ENCODE results near the gene CAMK1D.

Gene CAMK1D

DNA sequence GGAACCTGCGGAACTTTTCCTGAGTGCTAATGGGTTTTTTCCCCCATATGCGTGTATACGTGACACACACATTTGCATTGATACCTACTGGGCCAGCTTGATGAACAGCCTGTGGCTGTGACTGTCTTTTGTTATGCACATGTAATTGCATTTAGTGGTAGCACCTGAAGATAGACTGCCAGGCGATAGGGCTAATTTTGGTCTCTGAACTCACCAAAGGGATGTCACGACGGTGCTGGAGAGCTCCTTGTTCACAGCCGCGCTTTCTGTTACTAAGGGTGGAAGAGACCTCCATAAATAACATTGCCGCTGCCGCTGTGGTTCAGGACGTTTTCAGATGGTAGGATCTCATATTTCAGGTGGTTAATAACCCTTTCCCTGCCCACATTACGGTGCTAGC, 133.2 kb downstream of the CAMK1D start:
- no peaks in the 10 kb centered on the region for H3K79me2 ChIP-seq (ENCODE audit: control insufficient read depth, insufficient read depth, low read length)
- no peak overlapping the region for H3K23ac ChIP-seq (ENCODE audit: low read length)
- no peak overlapping the region for H3K4ac ChIP-seq (ENCODE audit: low read depth, low read length)
- no peak overlapping the region for H3K9ac ChIP-seq (ENCODE audit: low read length)
- H3K18ac ChIP-seq (ENCODE audit: low read length) = no peak overlapping the region
- no peak overlapping the region for H3K4me2 ChIP-seq (ENCODE audit: low read length)
- peaks cover 2% of the 10 kb centered on the region for H3K4me1 ChIP-seq (ENCODE audit: control insufficient read depth, low read depth, low read length)
- no peak overlapping the region for H2BK5ac ChIP-seq (ENCODE audit: low read length)
- no peak overlapping the region for H3K27ac ChIP-seq (ENCODE audit: low read depth, low read length)
- no peak overlapping the region for H2BK120ac ChIP-seq (ENCODE audit: low read depth, low read length)
- peak; percentile 82 for DNase-seq
- no peaks in the 10 kb centered on the region for H3K79me1 ChIP-seq (ENCODE audit: low read length)
- H2BK15ac ChIP-seq (replicated peaks; ENCODE audit: low read depth) = no peak overlapping the region
- H4K8ac ChIP-seq (ENCODE audit: low read depth, low read length) = no peak overlapping the region
- no peaks in the 10 kb centered on the region for H3K27me3 ChIP-seq (ENCODE audit: insufficient read depth, low read length, poor library complexity)
- H3K56ac ChIP-seq (ENCODE audit: low read length) = no peak overlapping the region
- no peak overlapping the region for H3K4me3 ChIP-seq (ENCODE audit: low read length)
- H3K36me3 ChIP-seq (ENCODE audit: control insufficient read depth, insufficient read depth, low read length) = no peaks in the 10 kb centered on the region
- no peak overlapping the region for H2AK5ac ChIP-seq (ENCODE audit: low read length)
- no peak overlapping the region for H4K5ac ChIP-seq (ENCODE audit: low read length)
- no CpG with 5 or more reads among the region's 12 CpGs for WGBS (ENCODE audit: extremely low coverage, insufficient coverage, low lambda C conversion rate)

DNA sequence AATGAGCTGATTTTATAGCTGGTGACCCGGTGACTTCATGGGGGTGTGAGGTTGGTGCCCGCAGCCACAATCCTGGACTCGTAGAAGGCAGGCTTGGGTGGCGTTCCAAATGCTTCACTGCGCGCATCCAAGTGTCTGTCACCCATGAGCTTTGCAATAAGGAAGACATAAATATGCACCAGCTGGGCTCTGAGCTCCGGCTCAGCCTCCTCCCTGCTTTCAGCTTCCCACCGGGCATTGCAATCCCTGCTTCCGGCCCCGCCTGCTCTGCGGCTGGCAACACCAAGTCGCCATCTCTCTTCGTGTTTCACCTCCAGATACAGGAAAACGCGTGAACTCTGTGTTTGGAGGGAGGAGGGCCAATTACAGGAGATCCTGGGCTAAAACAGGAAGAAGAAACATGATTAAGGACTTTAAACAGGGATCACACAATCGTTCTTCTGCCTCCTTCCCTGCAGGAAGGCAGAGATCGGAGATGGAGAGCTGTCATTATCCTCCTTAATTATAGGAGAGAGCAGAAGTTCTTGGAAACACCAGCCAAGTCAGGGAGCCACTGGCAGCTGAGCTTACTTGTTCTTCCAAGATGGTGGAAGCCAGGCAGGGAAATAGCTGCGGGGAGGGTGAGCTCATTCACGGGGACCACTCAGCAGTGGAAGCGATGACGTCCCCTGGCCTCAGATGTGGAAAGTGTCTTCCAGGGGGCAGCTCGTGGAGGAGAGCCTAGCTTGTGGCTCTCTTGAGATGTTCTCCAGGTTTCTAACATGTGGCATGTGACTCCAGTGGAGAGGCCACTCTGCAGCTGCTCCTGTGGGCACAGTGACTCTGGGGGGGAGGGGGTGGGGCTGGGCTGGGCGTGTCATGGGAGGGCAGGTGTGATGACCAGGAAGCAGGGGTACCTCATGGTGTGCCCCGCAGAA, 134.9 kb downstream of the CAMK1D start:
- H3K79me2 ChIP-seq (ENCODE audit: control insufficient read depth, insufficient read depth, low read length) = no peaks in the 10 kb centered on the region
- H3K79me1 ChIP-seq (ENCODE audit: low read length) = no peaks in the 10 kb centered on the region
- no peak overlapping the region for H3K23ac ChIP-seq (ENCODE audit: low read length)
- no peaks in the 10 kb centered on the region for H3K36me3 ChIP-seq (ENCODE audit: control insufficient read depth, insufficient read depth, low read length)
- H3K4me1 ChIP-seq (ENCODE audit: control insufficient read depth, low read depth, low read length) = peaks cover 2% of the 10 kb centered on the region
- no peak overlapping the region for H2BK120ac ChIP-seq (ENCODE audit: low read depth, low read length)
- no peak overlapping the region for H3K27ac ChIP-seq (ENCODE audit: low read depth, low read length)
- H4K5ac ChIP-seq (ENCODE audit: low read length) = no peak overlapping the region
- no peak for DNase-seq
- H2BK15ac ChIP-seq (replicated peaks; ENCODE audit: low read depth) = no peak overlapping the region
- no peaks in the 10 kb centered on the region for H3K27me3 ChIP-seq (ENCODE audit: insufficient read depth, low read length, poor library complexity)
- no peak overlapping the region for H3K9ac ChIP-seq (ENCODE audit: low read length)
- no peak overlapping the region for H3K56ac ChIP-seq (ENCODE audit: low read length)
- no CpG with 5 or more reads among the region's 24 CpGs for WGBS (ENCODE audit: extremely low coverage, insufficient coverage, low lambda C conversion rate)
- no peak overlapping the region for H4K8ac ChIP-seq (ENCODE audit: low read depth, low read length)
- H3K4me3 ChIP-seq (ENCODE audit: low read length) = no peak overlapping the region
- H3K4ac ChIP-seq (ENCODE audit: low read depth, low read length) = no peak overlapping the region
- no peak overlapping the region for H2BK5ac ChIP-seq (ENCODE audit: low read length)
- no peak overlapping the region for H3K4me2 ChIP-seq (ENCODE audit: low read length)
- no peak overlapping the region for H3K18ac ChIP-seq (ENCODE audit: low read length)
- H2AK5ac ChIP-seq (ENCODE audit: low read length) = no peak overlapping the region

DNA sequence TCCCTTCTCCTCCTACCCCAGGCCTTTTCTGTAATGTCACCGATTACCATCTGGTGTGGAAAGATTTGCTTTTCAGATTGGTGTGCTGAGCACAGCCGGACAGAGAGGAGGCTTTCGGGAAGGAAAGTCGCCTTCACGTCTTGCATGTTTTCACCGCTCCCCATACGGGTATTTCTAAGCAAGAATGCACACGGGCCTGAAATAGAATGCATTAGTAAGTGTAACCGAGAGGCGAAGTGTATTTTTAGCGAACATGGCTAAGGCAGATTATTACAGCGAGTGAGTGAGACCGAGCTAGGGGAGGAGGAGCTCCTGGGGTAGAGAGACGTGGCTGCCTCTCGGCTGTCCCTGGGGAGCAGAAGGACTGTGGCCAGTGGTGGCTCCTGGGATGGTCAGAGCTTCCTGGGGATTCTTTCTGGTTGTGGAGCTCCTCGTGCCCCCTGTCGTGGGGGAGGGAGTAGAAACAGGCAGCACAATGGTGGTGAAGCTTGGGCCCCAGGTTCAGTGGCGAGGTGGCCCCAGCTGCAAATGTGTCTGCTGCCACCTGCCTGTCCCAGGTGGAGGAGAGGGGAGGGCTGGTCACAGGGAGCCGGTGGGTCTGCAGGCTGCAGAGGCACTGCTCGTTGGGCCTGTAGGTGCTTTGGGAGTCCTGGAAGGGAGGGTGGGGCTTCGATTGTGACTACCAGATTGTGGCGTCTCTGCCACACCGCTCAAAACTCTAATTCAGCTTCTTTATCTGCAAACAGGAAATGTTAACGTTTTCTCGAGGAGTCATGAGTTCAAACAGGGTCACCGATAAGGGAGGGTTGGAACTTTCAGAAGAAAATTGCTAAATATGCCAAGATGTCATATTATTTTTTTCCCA, 135.8 kb downstream of the CAMK1D start:
- no peaks in the 10 kb centered on the region for H3K79me2 ChIP-seq (ENCODE audit: control insufficient read depth, insufficient read depth, low read length)
- no peak overlapping the region for H4K8ac ChIP-seq (ENCODE audit: low read depth, low read length)
- H2BK15ac ChIP-seq (replicated peaks; ENCODE audit: low read depth) = no peak overlapping the region
- no peak overlapping the region for H2BK120ac ChIP-seq (ENCODE audit: low read depth, low read length)
- no peak overlapping the region for H4K5ac ChIP-seq (ENCODE audit: low read length)
- H3K4me3 ChIP-seq (ENCODE audit: low read length) = no peak overlapping the region
- H3K79me1 ChIP-seq (ENCODE audit: low read length) = no peaks in the 10 kb centered on the region
- peaks cover 9% of the 10 kb centered on the region for H3K4me1 ChIP-seq (ENCODE audit: control insufficient read depth, low read depth, low read length)
- no peaks in the 10 kb centered on the region for H3K36me3 ChIP-seq (ENCODE audit: control insufficient read depth, insufficient read depth, low read length)
- H3K4me2 ChIP-seq (ENCODE audit: low read length) = no peak overlapping the region
- no peaks in the 10 kb centered on the region for H3K27me3 ChIP-seq (ENCODE audit: insufficient read depth, low read length, poor library complexity)
- no peak overlapping the region for H3K23ac ChIP-seq (ENCODE audit: low read length)
- DNase-seq = peak; percentile 66
- H2BK5ac ChIP-seq (ENCODE audit: low read length) = no peak overlapping the region
- H3K4ac ChIP-seq (ENCODE audit: low read depth, low read length) = no peak overlapping the region
- H3K27ac ChIP-seq (ENCODE audit: low read depth, low read length) = no peak overlapping the region
- no peak overlapping the region for H3K9ac ChIP-seq (ENCODE audit: low read length)
- no peak overlapping the region for H3K18ac ChIP-seq (ENCODE audit: low read length)
- no peak overlapping the region for H3K56ac ChIP-seq (ENCODE audit: low read length)
- no CpG with 5 or more reads among the region's 26 CpGs for WGBS (ENCODE audit: extremely low coverage, insufficient coverage, low lambda C conversion rate)
- H2AK5ac ChIP-seq (ENCODE audit: low read length) = no peak overlapping the region

DNA sequence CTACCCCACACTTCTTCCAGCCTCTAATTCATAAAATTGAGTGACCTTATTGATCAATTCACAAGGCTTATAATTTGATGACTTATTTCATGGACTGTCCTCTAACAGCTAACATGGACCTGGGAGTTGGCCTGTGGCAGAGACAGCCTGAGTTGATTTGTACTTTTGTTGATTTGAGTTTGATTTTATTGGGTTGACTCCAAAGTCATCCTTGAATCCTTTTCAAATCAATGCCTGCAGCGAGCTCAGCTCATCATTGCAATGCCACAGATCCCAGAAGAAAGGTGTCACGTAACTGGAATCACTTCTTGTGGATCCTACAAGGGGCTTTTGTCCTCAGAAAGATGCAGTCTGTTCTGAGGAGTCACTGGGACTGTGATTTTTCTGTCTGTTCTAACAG, 138.0 kb downstream of the CAMK1D start:
- H3K9ac ChIP-seq (ENCODE audit: low read length) = no peak overlapping the region
- H3K4me3 ChIP-seq (ENCODE audit: low read length) = no peak overlapping the region
- no peak overlapping the region for H2BK120ac ChIP-seq (ENCODE audit: low read depth, low read length)
- H2BK15ac ChIP-seq (replicated peaks; ENCODE audit: low read depth) = no peak overlapping the region
- H4K5ac ChIP-seq (ENCODE audit: low read length) = no peak overlapping the region
- peaks cover 10% of the 10 kb centered on the region for H3K4me1 ChIP-seq (ENCODE audit: control insufficient read depth, low read depth, low read length)
- H3K36me3 ChIP-seq (ENCODE audit: control insufficient read depth, insufficient read depth, low read length) = no peaks in the 10 kb centered on the region
- no CpG with 5 or more reads among the region's 2 CpGs for WGBS (ENCODE audit: extremely low coverage, insufficient coverage, low lambda C conversion rate)
- H3K4me2 ChIP-seq (ENCODE audit: low read length) = no peak overlapping the region
- no peaks in the 10 kb centered on the region for H3K79me2 ChIP-seq (ENCODE audit: control insufficient read depth, insufficient read depth, low read length)
- no peaks in the 10 kb centered on the region for H3K27me3 ChIP-seq (ENCODE audit: insufficient read depth, low read length, poor library complexity)
- DNase-seq = no peak
- no peaks in the 10 kb centered on the region for H3K79me1 ChIP-seq (ENCODE audit: low read length)
- no peak overlapping the region for H2BK5ac ChIP-seq (ENCODE audit: low read length)
- no peak overlapping the region for H3K23ac ChIP-seq (ENCODE audit: low read length)
- no peak overlapping the region for H3K18ac ChIP-seq (ENCODE audit: low read length)
- no peak overlapping the region for H2AK5ac ChIP-seq (ENCODE audit: low read length)
- no peak overlapping the region for H3K27ac ChIP-seq (ENCODE audit: low read depth, low read length)
- H3K56ac ChIP-seq (ENCODE audit: low read length) = no peak overlapping the region
- no peak overlapping the region for H3K4ac ChIP-seq (ENCODE audit: low read depth, low read length)
- no peak overlapping the region for H4K8ac ChIP-seq (ENCODE audit: low read depth, low read length)

DNA sequence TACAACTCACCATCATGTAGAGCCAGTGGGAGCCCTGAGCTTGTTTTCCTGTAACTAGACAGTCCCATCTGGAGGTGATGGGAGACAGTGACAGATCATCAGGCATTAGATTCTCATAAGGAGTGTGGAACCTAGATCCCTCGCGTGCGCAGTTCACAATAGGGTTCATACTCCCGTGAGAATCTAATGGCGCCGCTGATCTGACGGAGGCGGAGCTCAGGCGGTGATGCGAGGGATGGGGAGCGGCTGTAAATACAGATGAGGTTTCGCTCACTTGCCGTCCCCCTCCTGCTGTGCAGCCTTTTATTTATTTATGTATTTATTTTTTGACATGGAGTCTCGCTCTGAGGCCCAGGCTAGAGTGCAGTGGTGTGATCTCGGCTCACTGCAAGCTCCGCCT, 139.3 kb downstream of the CAMK1D start:
- WGBS (ENCODE audit: extremely low coverage, insufficient coverage, low lambda C conversion rate) = no CpG with 5 or more reads among the region's 16 CpGs
- H3K79me2 ChIP-seq (ENCODE audit: control insufficient read depth, insufficient read depth, low read length) = no peaks in the 10 kb centered on the region

More for the DNA sequence above, 139.3 kb downstream of the CAMK1D start:
- Histone ChIP-seq H3K36me3 (ENCODE audit: control insufficient read depth, insufficient read depth, low read length) (no peaks in the 10 kb centered on the region), H2AK5ac (ENCODE audit: low read length) (no peak overlapping the region), H3K9ac (ENCODE audit: low read length) (no peak overlapping the region), H2BK5ac (ENCODE audit: low read length) (no peak overlapping the region), H3K4me1 (ENCODE audit: control insufficient read depth, low read depth, low read length) (peaks cover 8% of the 10 kb centered on the region), H3K27me3 (ENCODE audit: insufficient read depth, low read length, poor library complexity) (no peaks in the 10 kb centered on the region), H3K4ac (ENCODE audit: low read depth, low read length) (no peak overlapping the region), H3K4me2 (ENCODE audit: low read length) (no peak overlapping the region), H4K5ac (ENCODE audit: low read length) (no peak overlapping the region), H4K8ac (ENCODE audit: low read depth, low read length) (no peak overlapping the region), H3K23ac (ENCODE audit: low read length) (no peak overlapping the region), H2BK120ac (ENCODE audit: low read depth, low read length) (no peak overlapping the region), H3K27ac (ENCODE audit: low read depth, low read length) (no peak overlapping the region), H3K4me3 (ENCODE audit: low read length) (no peak overlapping the region), H2BK15ac (replicated peaks; ENCODE audit: low read depth) (no peak overlapping the region), H3K79me1 (ENCODE audit: low read length) (no peaks in the 10 kb centered on the region), H3K56ac (ENCODE audit: low read length) (no peak overlapping the region), H3K18ac (ENCODE audit: low read length) (no peak overlapping the region)
- DNase-seq = no peak
